Keratinocyte (primary cell): ENCODE measurements around the gene ARMC9. TPM values are rescaled to one million over a fixed set of nuclear protein-coding genes. Genes with fewer than 3 reads are reported as not detected.

Experiments
- DNase-seq: peaks from one replicate; pipeline ENCODE4 v3.0.0-alpha.2; 2011; ENCODE audit warnings: low read depth, missing footprints, low spot score
- FAIRE-seq: peaks from 2 replicates; lab custom pipeline; 2011; peaks lifted over from hg19 to GRCh38; lab: Jason Lieb, UNC
- H2AFZ ChIP-seq: 2 replicates; pipeline ENCODE4 v1.6.0; 2012; ENCODE audit warnings: low read length, control low read depth, inconsistent platforms; ENCODE audit not compliant: control insufficient read depth
- H3K27ac ChIP-seq: 2 replicates; pipeline ENCODE4 v1.5.1; 2011; ENCODE audit warnings: low read length; ENCODE audit not compliant: control insufficient read depth, insufficient read depth
- H3K27me3 ChIP-seq: 3 replicates; pipeline ENCODE4 v1.6.0; 2011; ENCODE audit warnings: low read length; ENCODE audit not compliant: control insufficient read depth, insufficient read depth; ENCODE audit errors: extremely low read depth
- H3K36me3 ChIP-seq, 2 experiments: 2 replicates in 1 of 2; 3 replicates in 1 of 2; pipeline ENCODE4 v1.5.1; 2011; ENCODE audit warnings: low read length in 2 of 2, mild to moderate bottlenecking in 1 of 2; ENCODE audit not compliant: control insufficient read depth in 2 of 2, insufficient read depth in 2 of 2; ENCODE audit errors: extremely low read depth in 1 of 2
- H3K4me1 ChIP-seq: 3 replicates; pipeline ENCODE4 v1.5.1; 2011; ENCODE audit warnings: low read length; ENCODE audit not compliant: control insufficient read depth, insufficient read depth; ENCODE audit errors: extremely low read depth
- H3K4me2 ChIP-seq: 3 replicates; pipeline ENCODE4 v1.6.0; 2011; ENCODE audit warnings: low read depth, low read length; ENCODE audit not compliant: control insufficient read depth, insufficient read depth; ENCODE audit errors: extremely low read depth
- H3K4me3 ChIP-seq, 3 experiments: fragments of 200-600 bp in 1 of 3; sonication (generic) in 1 of 3; 2 replicates in 2 of 3; 3 replicates in 1 of 3; pipeline ENCODE4 v1.5.1; 2011 to 2016; ENCODE audit warnings: low read length in 3 of 3, mild to moderate bottlenecking in 3 of 3, control low read depth in 2 of 3, inconsistent platforms in 1 of 3, low read depth in 1 of 3, mixed read lengths in 1 of 3, mixed run types in 1 of 3, moderate library complexity in 1 of 3; ENCODE audit not compliant: control insufficient read depth in 2 of 3, insufficient read depth in 2 of 3; ENCODE audit errors: extremely low read depth in 1 of 3
- H3K79me2 ChIP-seq: 2 replicates; pipeline ENCODE4 v1.6.0; 2012; ENCODE audit warnings: low read length; ENCODE audit not compliant: control insufficient read depth, insufficient read depth
- H3K9ac ChIP-seq: 3 replicates; pipeline ENCODE4 v1.6.0; 2011; ENCODE audit warnings: low read length; ENCODE audit not compliant: control insufficient read depth, insufficient read depth; ENCODE audit errors: extremely low read depth
- H3K9me1 ChIP-seq: 3 replicates; pipeline ENCODE4 v1.6.0; 2011; ENCODE audit warnings: low read length; ENCODE audit not compliant: control insufficient read depth, insufficient read depth; ENCODE audit errors: extremely low read depth
- H3K9me3 ChIP-seq: 2 replicates; pipeline ENCODE4 v1.5.1; 2012; ENCODE audit warnings: low read depth, low read length; ENCODE audit not compliant: control insufficient read depth
- H4K20me1 ChIP-seq: 3 replicates; pipeline ENCODE4 v1.6.0; 2011; ENCODE audit warnings: low read length; ENCODE audit not compliant: control insufficient read depth, insufficient read depth; ENCODE audit errors: extremely low read depth
- CTCF ChIP-seq, 3 experiments: IDR thresholded peaks in 1 of 3; conservative IDR thresholded peaks in 1 of 3; optimal IDR thresholded peaks in 1 of 3; 2 replicates in 2 of 3; 3 replicates in 1 of 3; pipeline versions ENCODE3 to v1.5.1; 2011; ENCODE audit warnings: low read length in 3 of 3, mild to moderate bottlenecking in 3 of 3, moderate library complexity in 2 of 3, control low read depth in 1 of 3, inconsistent platforms in 1 of 3; ENCODE audit not compliant: insufficient read depth in 2 of 3; ENCODE audit errors: extremely low read depth in 1 of 3
- EZH2 ChIP-seq: IDR thresholded peaks from one replicate; pipeline ENCODE4 v1.6.1; 2012; ENCODE audit warnings: inconsistent platforms, mild to moderate bottlenecking, low read length, moderate library complexity
- dilution Hi-C: fragments of 300-500 bp; cut with MboI; formaldehyde crosslinking; loops from one replicate; pipeline ENCODE4 v1.7.0; 2020; ENCODE audit warnings: low sequenced_read_pairs; ENCODE audit not compliant: extremely low pct_ligation_motif_present
- polyA plus RNA-seq, 5 experiments: library from polyadenylated mRNA; depleted of rRNA in 3 of 5; stranded (reverse) in 3 of 5; stranded (forward) in 1 of 5; unstranded in 1 of 5; fragments of >200 nt; gene quantifications; 1 replicate in 1 of 5; 2 replicates in 3 of 5; 3 replicates in 1 of 5; pipeline versions ENCODE4 v1.2.1 to v1.2.3, GENCODE V29; 2011 to 2012; ENCODE audit warnings: missing spikeins in 2 of 5, low read depth in 1 of 5, low replicate concordance in 1 of 5

Gene ARMC9
- polyA plus RNA-seq, 1 donor (not counting 4 experiments of a cell fraction or from before 2014, with no cell fraction given), result 16.2 TPM

GRCh38 chr2:231186325-231186724, 12.1 kb upstream of the ARMC9 start:
- FAIRE-seq, result no peak
- no peak for DNase-seq

GRCh38 chr2:231187736-231188505, 10.5 kb upstream of the ARMC9 start:
- H3K4me1 ChIP-seq, result no peaks in the 10 kb centered on the region
- peaks cover 30% of the 10 kb centered on the region for H3K27me3 ChIP-seq
- H3K9me1 ChIP-seq, result no peaks in the 10 kb centered on the region
- dilution Hi-C loops, result no loop called here
- no peak overlapping the region for H3K27ac ChIP-seq
- no peak overlapping the region for H3K4me2 ChIP-seq
- no peaks in the 10 kb centered on the region for H4K20me1 ChIP-seq
- FAIRE-seq, result no peak
- H3K36me3 ChIP-seq, result no peaks in the 10 kb centered on the region
- H3K9me3 ChIP-seq, result no peaks in the 10 kb centered on the region
- H2AFZ ChIP-seq, result no peak overlapping the region
- TF ChIP-seq CTCF (optimal IDR thresholded peaks at IDR 0.05 in 1 of 3, IDR thresholded peaks at IDR 0.05 in 1 of 3, conservative IDR thresholded peaks at IDR 0.05 in 1 of 3; ENCODE audit: extremely low read depth in 1 of 3, insufficient read depth in 2 of 3, low read length in 3 of 3) (no peak), EZH2 (no peak)
- no peak overlapping the region for H3K9ac ChIP-seq
- no peaks in the 10 kb centered on the region for H3K79me2 ChIP-seq
- no peak overlapping the region for H3K4me3 ChIP-seq
- no peak for DNase-seq

More at GRCh38 chr2:231186325-231186724, 12.1 kb upstream of the ARMC9 start:
- Histone ChIP-seq H3K9me1 (no peaks in the 10 kb centered on the region), H4K20me1 (no peaks in the 10 kb centered on the region), H3K4me3 (no peak overlapping the region), H3K9me3 (no peaks in the 10 kb centered on the region), H3K4me2 (no peak overlapping the region), H3K79me2 (no peaks in the 10 kb centered on the region), H3K27me3 (peaks cover 28% of the 10 kb centered on the region), H3K4me1 (no peaks in the 10 kb centered on the region), H3K36me3 (no peaks in the 10 kb centered on the region), H3K9ac (no peak overlapping the region), H2AFZ (no peak overlapping the region), H3K27ac (no peak overlapping the region)
- TF ChIP-seq EZH2 (no peak), CTCF (optimal IDR thresholded peaks at IDR 0.05 in 1 of 3, IDR thresholded peaks at IDR 0.05 in 1 of 3, conservative IDR thresholded peaks at IDR 0.05 in 1 of 3; ENCODE audit: extremely low read depth in 1 of 3, insufficient read depth in 2 of 3, low read length in 3 of 3) (no peak)
- dilution Hi-C loops, result no loop called here
